Stimulated activated CD8-positive, alpha-beta memory T cell treated with anti-CD3 and anti-CD28 coated beads, Interleukin-15, amount 100 ng/mL, for 24 hours (primary cell): ENCODE results near the gene IL36RN.

Experiments
- DNase-seq: peaks from one replicate; pipeline ENCODE4 v3.0.0-alpha.2; 2020; ENCODE audit warnings: low read depth

Gene IL36RN

DNA sequence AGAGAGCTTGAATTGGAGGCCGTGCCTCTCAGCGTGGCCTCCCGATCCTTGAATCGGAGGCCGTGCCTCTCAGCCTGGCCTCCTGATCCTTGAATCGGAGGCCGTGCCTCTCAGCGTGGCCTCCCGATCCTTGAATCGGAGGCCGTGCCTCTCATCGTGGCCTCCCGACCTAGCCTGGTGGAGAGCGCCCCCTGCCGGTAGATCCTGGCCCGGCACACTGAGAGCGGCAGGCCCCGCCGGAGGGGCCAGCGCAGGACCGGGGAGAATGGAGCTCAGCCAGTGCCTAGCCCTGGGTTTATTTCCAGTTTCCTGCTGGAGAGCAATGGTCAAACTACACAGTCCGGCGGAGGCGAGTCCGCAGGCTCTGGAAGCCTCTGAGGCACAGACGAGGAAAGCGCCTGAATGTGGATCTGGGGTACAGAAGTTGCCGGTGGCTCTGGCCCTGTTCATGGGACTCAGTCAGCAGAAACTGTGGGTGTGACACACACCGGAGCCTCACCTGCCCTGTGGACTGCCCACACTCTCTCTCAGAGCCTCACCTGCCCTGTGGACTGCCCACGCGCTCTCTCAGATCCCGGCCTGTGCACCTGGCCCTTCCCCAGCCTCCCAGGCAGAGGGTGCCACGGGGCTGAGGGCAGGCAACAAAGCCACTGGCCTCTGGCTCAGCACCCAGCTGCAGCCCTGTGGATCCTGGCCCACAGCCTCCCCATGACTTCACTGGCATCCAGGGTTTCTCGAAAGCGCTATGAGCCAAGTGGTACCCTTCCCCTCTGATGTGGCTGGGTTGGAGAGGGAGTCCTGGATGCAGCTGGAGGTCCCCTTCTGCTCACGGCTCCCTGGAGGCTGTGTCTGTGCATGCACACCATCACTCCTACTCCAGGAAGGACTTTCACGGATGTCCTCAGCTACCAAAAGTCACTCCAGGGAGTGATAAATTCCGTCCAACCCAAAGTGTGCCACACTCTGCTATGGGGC, 7.8 kb upstream of the IL36RN start:
- DNase-seq: no peak

DNA sequence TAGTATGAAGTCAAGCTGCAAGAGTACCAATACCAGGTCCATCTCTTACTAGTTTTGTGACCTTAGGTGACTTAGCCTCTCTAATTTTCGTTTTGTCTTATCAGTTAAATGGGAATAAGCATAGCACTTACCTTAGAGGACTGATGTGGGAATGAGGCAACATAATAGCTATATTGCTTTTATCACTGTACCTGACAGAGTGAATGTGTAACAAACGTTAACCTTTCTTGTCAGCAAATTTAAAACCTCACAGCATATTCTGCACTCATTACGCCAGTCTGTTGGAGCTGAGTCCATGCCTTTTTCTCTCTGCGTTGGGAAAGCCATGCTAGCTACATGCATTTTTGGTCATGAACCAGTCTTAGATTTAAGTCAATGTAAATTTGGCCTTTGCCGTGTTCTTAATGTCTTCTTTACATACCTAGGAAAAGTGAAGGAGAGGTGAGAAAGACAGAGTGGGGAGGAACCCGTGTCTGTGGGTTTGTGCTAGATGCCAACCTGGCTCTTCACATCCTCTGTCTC, 6.5 kb upstream of the IL36RN start, which contains the start of gene IL36B:
TSS of gene IL36B (minus strand) at position 472 of the 522 bp plus-strand sequence.
- no peak for DNase-seq

DNA sequence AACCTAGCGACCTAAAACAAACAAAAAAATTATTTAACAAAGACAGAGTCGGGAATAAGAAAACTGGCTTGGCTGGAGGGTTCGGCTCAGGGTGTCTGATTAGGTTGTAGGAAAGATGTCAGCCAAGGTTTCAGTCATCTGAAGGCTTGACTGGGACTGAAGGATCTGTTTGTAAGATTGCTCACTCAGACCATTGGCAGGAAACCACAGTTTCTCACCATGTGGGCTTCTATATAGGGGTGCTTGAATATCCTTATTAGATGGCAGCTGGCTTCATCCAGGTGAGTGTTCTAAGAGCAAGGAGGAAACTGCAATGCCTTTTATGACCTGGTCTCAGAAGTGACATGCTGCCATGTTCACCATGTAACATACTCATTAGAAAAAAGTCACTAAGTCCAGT, 5.3 kb upstream of the IL36RN start:
- no peak for DNase-seq

- DNase-seq: no peak
These were observed 4.9 kb upstream of the IL36RN start for GRCh38 chr2:113054066-113054465.

DNA sequence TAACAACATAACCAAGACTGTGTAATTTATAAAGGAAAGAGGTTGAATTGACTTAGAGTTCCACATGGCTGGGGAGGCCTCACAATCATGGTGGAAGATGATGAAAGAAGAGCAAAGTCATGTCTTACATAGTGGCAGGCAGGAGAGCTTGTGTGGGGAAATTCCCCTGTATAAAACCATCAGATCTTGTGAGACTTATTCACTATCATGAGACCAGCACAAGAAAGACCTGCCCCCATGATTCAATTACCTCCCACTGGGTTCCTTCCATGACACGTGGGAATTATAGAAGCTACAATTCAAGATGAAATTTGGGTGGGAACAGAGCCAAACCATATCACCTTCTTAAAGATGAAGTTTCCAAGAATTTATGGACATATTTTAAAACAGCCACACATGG, 2.5 kb upstream of the IL36RN start:
- DNase-seq: no peak

DNA sequence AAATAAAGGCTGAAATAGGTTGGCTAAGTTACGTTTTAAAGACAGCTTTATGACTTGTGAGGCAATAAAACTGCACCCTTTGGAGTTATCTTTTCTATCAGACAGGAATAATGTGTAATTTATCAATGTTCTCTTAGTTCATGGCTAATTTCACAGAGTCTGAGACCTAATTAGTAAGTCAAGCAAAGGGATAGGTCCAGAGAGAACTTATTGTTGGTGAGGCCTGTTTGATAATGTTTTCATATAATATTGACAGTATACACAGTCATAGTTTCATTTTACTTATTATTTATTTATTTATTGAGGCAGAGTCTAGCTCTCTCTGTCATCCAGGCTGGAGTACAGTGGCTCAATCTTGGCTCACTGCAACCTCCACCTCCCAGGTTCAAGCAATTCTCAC, 1.9 kb upstream of the IL36RN start:
- no peak for DNase-seq

DNA sequence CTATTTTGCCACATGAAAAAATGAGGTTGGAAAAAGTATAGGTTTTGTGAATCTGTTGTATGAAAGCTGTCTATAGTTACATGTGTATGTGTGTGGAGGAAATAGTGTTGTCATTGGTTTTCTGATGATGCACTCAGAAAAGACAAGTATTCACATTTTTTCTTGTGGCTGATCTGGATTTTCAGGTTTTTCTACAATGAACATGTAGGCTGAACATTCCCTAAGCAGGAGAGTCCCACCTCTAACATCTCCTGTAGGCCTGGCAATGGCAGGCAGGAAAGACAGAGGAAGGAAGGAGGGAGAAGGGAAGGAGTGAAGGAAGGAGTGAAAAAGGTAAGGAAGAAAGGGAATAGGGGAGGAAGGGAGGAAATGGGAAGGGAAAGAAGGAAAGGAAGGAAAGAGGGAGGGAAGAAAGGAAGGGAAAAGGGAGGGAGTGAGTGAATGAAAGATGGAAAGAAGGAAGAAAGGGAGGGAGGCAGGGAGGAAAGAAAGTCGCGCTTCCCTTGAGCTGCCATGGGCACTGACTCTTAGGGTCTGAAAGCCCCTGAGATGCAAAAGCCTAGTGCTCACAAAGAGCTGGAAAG, 495 bp upstream of the IL36RN start:
- DNase-seq: no peak

DNA sequence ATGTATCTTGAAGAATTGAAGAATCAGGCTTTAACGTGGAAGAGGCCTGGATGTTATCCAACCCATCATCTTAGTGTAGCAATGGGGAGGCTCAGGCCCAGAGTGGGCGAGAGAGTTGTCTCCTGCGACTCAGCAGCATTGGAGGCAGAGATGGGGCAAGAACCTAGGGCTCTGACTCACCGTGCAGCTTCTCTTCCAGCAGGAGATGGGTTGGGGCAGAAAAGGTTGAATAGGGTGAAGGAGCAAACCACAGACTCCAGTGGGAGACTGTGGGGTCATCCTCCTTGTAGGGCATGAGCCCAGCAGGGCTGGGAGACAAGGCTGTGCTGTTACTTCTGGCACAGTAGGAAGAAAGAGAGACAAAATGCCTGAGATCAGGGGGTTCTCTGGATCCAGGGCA, 1.4 kb downstream of the IL36RN start:
- DNase-seq: no peak

DNA sequence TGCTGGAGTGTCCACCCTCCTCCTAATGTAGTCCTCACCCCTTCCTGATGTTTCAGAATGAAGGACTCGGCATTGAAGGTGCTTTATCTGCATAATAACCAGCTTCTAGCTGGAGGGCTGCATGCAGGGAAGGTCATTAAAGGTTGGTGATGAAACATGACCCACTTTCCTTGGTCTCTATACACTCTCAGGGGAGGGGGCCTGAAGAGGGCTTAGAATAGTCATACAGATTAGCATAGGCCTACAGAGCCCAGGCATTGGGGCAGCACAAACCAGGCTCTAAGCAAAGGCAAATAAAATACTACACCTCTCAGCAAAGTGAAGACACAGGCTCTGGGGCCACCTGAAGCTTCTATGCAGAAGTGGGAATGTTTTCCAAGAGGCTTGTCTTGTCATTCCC, 1.8 kb downstream of the IL36RN start:
- no peak for DNase-seq

DNA sequence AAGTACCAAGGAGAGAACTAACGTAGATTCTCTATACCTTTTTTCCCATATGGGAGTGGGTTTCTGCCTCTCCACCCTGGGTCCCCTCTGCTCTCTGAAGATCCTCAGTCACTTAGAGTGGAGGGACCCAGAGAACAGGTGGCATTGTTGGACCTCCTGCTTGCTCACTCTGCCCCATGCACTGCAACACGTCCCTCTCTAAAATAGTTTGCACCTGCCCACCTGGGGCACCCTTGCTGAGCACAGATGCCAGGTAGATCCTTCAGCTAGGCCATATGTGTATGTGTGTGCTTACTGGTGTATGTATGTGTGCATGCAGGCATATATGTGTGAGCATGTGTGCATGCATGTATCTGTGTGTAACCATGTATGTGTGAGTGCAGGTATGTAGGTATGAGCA, 2.2 kb downstream of the IL36RN start:
- DNase-seq: no peak

- no peak for DNase-seq
These were observed 3.1 kb downstream of the IL36RN start for GRCh38 chr2:113061896-113062770.

- no peak for DNase-seq
These were observed 5.3 kb downstream of the IL36RN start for GRCh38 chr2:113064281-113064680.

- DNase-seq: no peak
These were observed 5.9 kb downstream of the IL36RN start for GRCh38 chr2:113064898-113065297.

DNA sequence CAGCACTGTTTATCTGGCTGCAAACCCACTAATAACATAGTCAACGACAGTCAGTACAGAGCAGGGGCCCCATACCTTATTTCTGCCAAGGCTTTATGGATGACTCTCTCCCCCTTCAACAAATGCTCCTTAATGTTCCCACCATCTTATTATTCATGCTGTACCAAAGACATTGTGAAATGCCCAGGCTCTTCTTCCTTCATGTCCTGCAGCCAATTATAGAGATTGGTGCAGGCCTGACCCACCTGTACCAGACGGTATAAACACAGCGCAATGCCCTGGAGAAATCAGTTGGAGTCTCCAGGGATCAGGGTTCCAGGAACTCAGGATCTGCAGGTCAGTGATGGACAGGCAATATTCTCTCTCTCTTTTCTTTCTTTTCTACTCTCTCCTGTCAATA, 8.7 kb downstream of the IL36RN start, which contains the start of gene IL1F10:
TSS of gene IL1F10 (plus strand) at position 290 of the 400 bp plus-strand sequence. CDS start 4,769 bp downstream, outside the sequence.
- DNase-seq: no peak

- no peak for DNase-seq
These were observed 9.3 kb downstream of the IL36RN start for GRCh38 chr2:113068249-113068648.

- DNase-seq: no peak
These were observed 9.9 kb downstream of the IL36RN start for GRCh38 chr2:113068706-113069485.

DNA sequence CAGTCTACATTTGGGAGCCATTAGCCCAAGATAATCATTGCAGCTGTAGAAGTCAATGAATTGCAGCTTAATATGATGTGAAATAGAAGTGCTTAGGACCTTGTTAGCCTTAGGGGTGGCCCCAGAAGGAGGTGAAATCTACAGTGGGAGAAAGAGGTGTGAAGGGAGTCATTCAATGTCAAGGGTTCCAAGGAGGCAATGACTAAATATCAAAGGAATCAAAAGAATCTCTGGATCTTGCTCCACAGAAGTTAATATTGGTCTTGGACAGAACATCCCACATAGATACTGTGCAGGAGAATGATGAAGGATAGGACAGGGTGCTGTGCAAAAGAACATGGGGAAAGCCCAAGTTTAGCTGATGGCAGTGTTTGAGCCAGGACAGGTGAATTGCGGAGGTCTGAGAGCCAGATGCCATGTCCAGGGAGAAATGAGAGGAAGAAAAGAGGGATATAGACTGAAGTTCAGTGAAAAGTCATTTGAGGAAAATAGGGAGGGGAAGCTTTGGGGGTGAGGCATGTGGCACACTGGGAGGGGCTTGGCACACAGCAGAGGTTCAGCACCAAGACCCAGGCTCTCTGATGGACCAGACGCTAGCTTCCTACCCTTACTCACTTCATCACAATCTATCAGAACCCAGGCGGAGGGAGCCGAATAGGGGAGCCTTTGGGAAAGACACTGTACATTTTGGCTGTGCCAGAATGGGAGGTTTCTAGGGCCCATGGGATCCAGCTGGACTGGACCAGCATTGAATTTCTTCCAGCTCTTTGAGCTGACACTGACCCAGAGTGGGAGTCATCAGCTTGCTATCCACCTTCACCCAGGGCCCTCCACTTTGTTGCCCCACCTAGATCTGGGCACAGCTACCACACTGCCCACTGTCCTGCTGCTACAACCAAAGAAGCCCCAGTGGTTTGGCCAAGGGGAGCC, 10.9 kb downstream of the IL36RN start:
- DNase-seq: no peak

DNA sequence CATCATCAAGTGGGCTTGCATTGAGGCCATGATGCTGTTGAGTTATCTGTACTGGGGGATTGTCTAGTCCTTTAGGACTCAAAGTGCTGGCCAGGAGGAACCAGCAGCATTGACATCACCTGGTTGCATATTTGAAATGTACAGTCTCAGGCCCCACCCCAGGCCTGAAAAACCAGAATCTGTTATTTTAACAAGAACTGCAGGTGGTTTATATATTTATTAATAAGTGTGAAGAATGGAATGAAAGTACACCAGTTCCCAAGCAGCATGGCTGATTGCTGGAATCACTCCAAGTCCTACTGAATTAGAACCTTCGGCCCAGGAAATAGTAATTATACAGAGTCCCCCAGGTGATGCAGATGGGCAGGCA, 11.6 kb downstream of the IL36RN start:
- DNase-seq: no peak

- DNase-seq: no peak
These were observed 13.6 kb downstream of the IL36RN start for GRCh38 chr2:113072584-113072983.

GRCh38 chr2:113073325-113073834, 14.4 kb downstream of the IL36RN start:
- DNase-seq: no peak
